Epithelial cell of esophagus (primary cell): ENCODE results near the gene HEXD.
"Not testable (repeated sequence)": the region's sequence is repeated elsewhere in the genome, so short reads cannot be mapped to it uniquely, and the experiment has no call there.

Source experiments
- DNase-seq: peaks from one replicate; pipeline ENCODE4 v3.0.0; 2010; ENCODE audit warnings: low read depth
- H3K4me3 ChIP-seq: 2 replicates; pipeline ENCODE4 v1.5.1; 2011; ENCODE audit warnings: mild to moderate bottlenecking, low read length, control low read depth
- TF ChIP-seq, protein P1 (sequence below): IDR thresholded peaks from 2 replicates; pipeline ENCODE4 v1.5.1; 2011; ENCODE audit warnings: low read depth, mild to moderate bottlenecking, low read length, control low read depth, inconsistent platforms; ENCODE audit not compliant: insufficient read depth; ENCODE audit errors: missing control alignments

HEXD gene

GRCh38 chr17:82449131-82449882, 31.2 kb downstream of the HEXD start:
- H3K4me3 ChIP-seq, result peak overlapping the region; percentile 80
- DNase-seq, result no peak
- TF ChIP-seq, protein P1, sequence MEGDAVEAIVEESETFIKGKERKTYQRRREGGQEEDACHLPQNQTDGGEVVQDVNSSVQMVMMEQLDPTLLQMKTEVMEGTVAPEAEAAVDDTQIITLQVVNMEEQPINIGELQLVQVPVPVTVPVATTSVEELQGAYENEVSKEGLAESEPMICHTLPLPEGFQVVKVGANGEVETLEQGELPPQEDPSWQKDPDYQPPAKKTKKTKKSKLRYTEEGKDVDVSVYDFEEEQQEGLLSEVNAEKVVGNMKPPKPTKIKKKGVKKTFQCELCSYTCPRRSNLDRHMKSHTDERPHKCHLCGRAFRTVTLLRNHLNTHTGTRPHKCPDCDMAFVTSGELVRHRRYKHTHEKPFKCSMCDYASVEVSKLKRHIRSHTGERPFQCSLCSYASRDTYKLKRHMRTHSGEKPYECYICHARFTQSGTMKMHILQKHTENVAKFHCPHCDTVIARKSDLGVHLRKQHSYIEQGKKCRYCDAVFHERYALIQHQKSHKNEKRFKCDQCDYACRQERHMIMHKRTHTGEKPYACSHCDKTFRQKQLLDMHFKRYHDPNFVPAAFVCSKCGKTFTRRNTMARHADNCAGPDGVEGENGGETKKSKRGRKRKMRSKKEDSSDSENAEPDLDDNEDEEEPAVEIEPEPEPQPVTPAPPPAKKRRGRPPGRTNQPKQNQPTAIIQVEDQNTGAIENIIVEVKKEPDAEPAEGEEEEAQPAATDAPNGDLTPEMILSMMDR, result no peak

- DNase-seq, result no peak
- TF ChIP-seq, protein P1, result no peak
- H3K4me3 ChIP-seq, result peak overlapping the region; percentile 80
Measured at GRCh38 chr17:82449883-82450356, 31.8 kb downstream of the HEXD start.

DNA sequence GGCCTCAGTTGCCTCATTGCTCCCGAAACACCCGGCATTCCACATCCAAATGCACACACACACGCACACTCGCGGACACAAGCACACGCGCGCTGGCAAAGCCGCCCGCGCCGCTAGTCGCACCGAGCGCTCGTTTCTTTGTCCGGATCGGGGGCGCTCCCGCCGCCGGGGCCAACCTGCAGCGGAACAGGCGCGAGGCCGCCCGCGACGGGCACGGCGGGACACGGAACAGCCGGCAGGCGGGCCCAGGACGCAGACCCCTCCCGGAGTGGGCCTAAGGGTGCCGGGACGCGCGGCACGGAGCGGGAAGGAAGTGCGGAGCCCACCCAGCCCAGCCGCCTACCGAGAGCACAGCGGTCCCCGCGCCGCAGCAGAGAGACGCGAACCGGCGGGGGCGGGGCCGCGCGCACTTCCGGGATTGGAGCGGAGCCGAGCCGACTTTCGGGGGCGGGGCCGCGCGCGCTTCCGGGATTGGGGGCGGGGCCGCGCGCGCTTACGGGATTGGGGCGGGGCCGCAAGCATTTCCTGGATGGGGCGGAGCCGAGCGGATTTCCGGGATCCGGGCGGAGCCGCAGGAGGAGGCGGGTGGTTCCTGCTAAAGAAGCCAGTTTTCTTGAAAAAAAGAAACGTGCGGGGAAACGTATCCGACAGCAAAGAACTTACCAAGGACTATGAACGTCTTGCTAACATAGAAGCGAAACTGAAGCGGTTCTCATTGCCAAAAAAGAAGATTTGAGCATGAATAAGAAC, 32.4 kb downstream of the HEXD start, which contains the start of gene CYBC1:
TSS of gene CYBC1 (minus strand) at position 396 of the 750 bp plus-strand sequence. CDS start 1,498 bp downstream, outside the sequence.
- peak within 1 kb of the TSS; percentile 80 for H3K4me3 ChIP-seq
- DNase-seq, result peak; percentile 92
- TF ChIP-seq, protein P1, result no peak

DNA sequence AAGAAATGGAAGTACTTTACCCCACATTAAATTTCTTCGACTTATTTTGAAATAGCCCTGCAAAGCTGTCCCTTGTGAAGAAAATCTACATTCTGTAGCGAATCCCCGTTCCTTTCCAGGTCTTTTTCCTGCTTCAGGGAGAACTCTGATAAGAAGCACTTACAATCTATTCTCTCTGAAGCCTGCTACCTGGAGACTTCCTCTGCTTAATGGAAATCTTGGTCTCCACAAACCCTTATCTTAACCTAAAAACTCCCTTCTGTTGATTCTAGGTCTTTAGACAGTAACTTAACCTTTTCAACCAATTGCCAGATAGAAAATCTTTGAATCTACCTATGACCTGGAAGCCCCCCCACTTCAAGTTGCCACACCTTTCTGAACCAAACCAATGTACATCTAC, 34.0 kb downstream of the HEXD start:
- TF ChIP-seq, protein P1, result no peak
- no peak overlapping the region for H3K4me3 ChIP-seq
- no peak for DNase-seq

DNA sequence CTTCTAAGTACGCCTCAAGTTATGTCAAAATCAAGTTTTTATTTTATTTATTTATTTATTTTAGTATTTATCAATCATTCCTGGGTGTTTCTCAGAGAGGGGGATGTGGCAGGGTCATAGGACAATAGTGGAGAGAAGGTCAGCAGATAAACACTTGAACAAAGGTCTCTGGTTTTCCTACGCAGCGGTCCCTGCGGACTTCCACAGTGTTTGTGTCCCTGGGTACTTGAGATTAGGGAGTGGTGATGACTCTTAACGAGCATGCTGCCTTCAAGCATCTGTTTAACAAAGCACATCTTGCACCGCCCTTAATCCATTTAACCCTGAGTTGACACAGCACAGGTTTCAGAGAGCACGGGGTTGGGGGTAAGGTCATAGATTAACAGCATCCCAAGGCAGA, 35.0 kb downstream of the HEXD start:
- not testable (repeated sequence) for H3K4me3 ChIP-seq, DNase-seq

DNA sequence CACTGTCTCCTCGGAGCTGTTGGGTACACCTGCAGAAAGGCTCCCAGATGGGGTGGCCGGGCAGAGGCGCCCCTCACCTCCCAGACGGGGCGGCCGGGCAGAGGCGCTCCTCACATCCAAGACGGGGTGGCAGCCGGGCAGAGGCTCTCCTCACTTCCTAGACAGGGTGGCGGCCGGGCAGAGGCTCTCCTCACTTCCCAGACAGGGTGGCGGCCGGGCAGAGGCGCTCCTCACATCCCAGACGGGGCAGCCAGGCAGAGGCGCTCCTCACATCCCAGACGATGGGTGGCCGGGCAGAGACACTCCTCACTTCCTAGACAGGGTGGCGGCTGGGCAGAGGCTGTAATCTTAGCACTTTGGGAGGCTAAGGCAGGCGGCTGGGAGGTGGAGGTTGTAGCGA, 35.6 kb downstream of the HEXD start:
- DNase-seq, H3K4me3 ChIP-seq: not testable (repeated sequence)

DNA sequence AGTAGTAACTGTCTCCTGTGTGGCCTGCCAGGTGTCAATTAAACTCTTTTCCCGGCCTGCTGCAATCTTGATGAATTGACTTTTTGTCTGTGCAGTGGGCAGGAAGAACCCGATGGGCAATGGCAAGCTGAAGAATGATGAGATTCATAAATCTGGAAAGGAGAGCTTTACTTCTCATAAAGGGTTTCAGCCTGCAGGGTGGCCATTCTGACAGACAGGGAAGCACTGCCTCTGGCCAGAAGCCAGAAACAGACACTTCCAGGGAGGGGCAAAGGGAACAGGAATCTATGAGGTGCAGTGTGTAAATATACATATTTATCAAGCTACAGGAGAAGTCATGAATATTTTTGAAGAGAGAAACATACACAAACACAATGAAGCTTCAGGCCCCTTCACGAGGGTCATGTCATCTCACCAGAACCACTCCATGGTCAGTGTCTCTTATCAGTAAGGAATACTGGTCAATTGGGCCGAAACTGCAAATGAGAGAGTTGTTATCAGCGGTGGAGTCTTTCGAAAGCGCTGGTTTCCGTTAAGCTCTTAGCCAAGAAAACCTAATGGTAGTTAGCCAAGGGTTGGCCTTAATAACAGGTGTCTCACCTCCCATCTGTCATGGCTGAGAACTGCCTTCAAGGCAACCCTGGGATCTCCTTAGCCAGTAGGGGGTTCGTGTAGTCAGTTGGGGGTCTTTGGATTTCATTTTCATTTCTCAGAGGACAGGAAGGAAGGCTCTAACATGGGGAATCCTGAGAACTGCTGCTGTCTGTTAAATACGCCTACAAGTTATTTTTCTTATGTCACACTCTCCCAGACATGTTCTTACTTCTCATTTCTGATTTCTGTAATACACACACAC, 39.2 kb downstream of the HEXD start:
- TF ChIP-seq, protein P1, result no peak
- DNase-seq, result no peak

More for the DNA sequence above, 39.2 kb downstream of the HEXD start:
- peak overlapping the region; percentile 57 for H3K4me3 ChIP-seq
